ACHN (cell line): ENCODE results near the gene PLA2G4F.

Experiments
- DNase-seq: peaks from one replicate; pipeline ENCODE4 v3.0.0-alpha.2; 2015
- in situ Hi-C: cut with HindIII; loops from 2 replicates; pipeline ENCODE4 v1.10.0; 2017; ENCODE audit warnings: low sequenced_read_pairs, low pct_ligation_motif_present, low pct_unique_long_range_greater_than_20kb

The PLA2G4F gene

DNA sequence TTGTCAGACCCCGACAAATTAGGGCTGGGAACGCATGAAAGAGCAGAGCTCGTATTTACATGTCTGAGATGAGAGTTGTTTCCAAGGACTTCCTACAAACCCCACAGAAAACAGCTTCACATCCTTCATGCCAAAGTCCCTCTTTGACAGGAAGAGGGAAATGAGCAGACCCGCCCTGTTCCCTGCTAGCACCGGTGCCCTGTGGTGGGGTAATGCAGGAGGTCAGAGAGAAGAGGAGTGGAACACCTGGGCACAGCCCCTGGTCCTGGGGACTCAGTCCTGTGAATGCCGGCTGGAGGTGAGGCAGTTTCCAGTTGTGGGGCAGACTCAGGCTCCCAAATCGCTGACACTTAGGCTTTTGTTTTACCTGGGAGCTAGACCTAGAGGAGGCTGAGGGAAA is 66.1 kb downstream of the PLA2G4F start:
- DNase-seq = no peak
- in situ Hi-C loops = no loop called here

DNA sequence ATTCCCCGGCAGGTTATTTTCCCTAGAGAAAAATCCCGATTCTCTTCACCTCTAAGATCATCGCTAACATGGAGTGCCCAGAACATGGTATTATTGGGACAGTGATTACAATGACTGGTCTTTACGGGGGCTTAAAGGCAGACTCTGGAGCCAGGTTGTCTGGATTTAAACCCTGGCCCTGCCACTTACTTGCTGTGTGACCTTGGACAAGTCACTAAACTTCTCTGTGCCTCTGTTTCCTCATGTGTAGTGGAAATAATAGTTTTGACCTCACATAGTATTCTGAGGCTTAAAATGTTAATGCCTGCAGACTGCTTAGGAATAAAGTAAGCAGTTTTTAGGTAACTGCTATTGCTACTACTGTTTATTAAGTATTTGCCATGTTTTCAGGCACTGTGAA is 66.5 kb downstream of the PLA2G4F start:
- no peak for DNase-seq
- in situ Hi-C loops = no loop called here
